ENCODE results near the gene ALPL.

DNA sequence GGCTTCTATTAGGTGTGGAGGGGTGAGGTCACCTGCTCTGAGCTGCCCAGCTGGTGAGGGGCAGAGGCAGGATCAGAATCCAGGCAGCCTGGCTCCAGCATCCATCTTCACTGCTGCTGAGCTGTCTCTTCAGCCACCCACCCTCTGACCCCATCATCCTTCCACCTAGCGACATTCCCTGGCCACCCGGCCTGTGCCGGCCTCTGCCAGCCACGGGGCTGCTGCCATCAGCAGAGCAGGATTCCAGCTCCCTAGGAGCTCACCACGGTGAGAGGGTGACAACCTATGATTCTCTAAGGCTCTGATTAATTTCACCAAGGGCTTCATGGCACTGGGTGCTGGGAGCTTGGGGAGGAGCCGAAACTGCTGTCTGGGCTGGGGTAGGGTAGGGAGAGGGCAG is 32.1 kb downstream of the ALPL start:
- TF ChIP-seq, protein P1, sequence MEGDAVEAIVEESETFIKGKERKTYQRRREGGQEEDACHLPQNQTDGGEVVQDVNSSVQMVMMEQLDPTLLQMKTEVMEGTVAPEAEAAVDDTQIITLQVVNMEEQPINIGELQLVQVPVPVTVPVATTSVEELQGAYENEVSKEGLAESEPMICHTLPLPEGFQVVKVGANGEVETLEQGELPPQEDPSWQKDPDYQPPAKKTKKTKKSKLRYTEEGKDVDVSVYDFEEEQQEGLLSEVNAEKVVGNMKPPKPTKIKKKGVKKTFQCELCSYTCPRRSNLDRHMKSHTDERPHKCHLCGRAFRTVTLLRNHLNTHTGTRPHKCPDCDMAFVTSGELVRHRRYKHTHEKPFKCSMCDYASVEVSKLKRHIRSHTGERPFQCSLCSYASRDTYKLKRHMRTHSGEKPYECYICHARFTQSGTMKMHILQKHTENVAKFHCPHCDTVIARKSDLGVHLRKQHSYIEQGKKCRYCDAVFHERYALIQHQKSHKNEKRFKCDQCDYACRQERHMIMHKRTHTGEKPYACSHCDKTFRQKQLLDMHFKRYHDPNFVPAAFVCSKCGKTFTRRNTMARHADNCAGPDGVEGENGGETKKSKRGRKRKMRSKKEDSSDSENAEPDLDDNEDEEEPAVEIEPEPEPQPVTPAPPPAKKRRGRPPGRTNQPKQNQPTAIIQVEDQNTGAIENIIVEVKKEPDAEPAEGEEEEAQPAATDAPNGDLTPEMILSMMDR (optimal IDR thresholded peaks at IDR 0.05 in 1 of 3, IDR thresholded peaks at IDR 0.05 in 1 of 3, conservative IDR thresholded peaks at IDR 0.05 in 1 of 3; ENCODE audit: extremely low read depth in 1 of 3, insufficient read depth in 2 of 3, low read length in 3 of 3), result no peak
- no peak for TF ChIP-seq EZH2 (IDR thresholded peaks at IDR 0.05; ENCODE audit: low read length)
